Right lobe of liver (tissue), 4 donors: ENCODE results near the gene ZBTB7B.

Experiments
- CTCF ChIP-seq, 4 donors: fragments of 200-600 bp in 3 of 4; fragments of 450-650 bp in 1 of 4; IDR thresholded peaks; one replicate each; pipeline versions ENCODE4 v1.5.1 to v1.8.0; 2016 to 2022; ENCODE audit warnings: antibody characterized with exemption in 4 of 4, mild to moderate bottlenecking in 2 of 4
- POLR2A ChIP-seq: fragments of 450-650 bp; IDR thresholded peaks from one replicate; pipeline ENCODE4 v1.6.1; 2017; ENCODE audit warnings: antibody characterized with exemption, mild to moderate bottlenecking
- donor health status: DM: no; HTN: no; CAD: no.
- donor health status: DM: no; HTN: no; CAD: no.
- donor health status: DM: no; HTN: yes; CAD: no.

GRCh38 chr1:155057104-155057503, 54.5 kb downstream of the ZBTB7B start:
- TF ChIP-seq CTCF (IDR thresholded peaks at IDR 0.05), result no peak
- no peak for TF ChIP-seq POLR2A
